GM18507 (cell line): ENCODE data around the gene CITED4.
A peak's percentile ranks its signal among the peaks of the same experiment; 100 is the strongest.
"Not testable (repeated sequence)": the region's sequence is repeated elsewhere in the genome, so short reads cannot be mapped to it uniquely, and the experiment has no call there.

Source experiments
- DNase-seq: peaks from one replicate; pipeline ENCODE4 v3.0.0; 2011; ENCODE audit warnings: low read depth; ENCODE audit not compliant: insufficient read length; ENCODE audit errors: extremely low spot score
- FAIRE-seq: peaks from 2 replicates; lab custom pipeline; 2011; peaks lifted over from hg19 to GRCh38; lab: Jason Lieb, UNC

CITED4 gene, protein sequence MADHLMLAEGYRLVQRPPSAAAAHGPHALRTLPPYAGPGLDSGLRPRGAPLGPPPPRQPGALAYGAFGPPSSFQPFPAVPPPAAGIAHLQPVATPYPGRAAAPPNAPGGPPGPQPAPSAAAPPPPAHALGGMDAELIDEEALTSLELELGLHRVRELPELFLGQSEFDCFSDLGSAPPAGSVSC

GRCh38 chr1:40862008-40862863, at the start of gene CITED4:
Gene CITED4 (minus strand): TSS chr1:40862363. CDS start chr1:40862127, 236 bp downstream.
- peak; percentile 90 for DNase-seq
- FAIRE-seq, result peak; percentile 89

DNA sequence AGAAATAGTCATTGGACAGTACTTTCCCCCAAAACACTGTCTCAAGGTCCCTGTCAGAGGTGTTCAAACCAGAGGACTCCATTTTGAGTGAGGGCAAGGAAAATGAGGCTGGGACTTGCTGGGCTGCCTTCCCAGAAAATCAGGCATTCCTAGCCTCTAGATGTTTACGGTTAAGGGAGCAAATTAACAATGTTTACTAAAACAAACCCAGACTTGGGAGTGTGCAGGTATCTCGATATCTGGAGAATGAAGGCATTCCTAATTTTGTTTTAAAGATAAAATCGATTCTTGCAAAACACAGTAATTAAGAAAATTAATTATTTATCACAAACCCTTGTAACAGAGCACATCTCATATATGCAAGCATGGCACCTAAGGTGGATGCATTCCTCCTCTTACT, 48.9 kb upstream of the CITED4 start:
- FAIRE-seq (no peak), DNase-seq (no peak)

- no peak for FAIRE-seq
- no peak for DNase-seq
Observed at GRCh38 chr1:40909281-40909680, 47.1 kb upstream of the CITED4 start.

- FAIRE-seq (no peak), DNase-seq (no peak)
Observed at GRCh38 chr1:40908350-40908749, 46.2 kb upstream of the CITED4 start.

DNA sequence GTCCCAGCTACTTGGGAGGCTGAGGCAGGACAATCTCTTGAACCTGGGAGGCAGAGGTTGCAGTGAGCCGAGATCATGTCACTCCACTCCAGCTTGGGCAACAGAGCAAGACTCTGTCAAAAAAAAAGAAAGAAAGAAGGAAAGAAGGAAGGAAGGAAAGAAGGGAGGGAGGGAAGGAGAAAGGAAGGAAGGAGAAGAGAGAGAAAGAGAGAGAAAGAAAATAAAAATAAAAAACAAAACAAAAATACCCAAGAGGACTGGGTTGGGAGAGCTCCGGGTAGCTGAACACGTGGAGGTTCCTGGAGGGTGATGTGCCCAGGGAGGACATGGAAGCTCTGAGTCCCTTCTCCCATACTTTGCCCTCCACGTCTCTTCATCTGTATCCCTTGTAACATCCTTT, 45.7 kb upstream of the CITED4 start:
- no peak for FAIRE-seq
- no peak for DNase-seq

- DNase-seq (no peak), FAIRE-seq (no peak)
Observed at GRCh38 chr1:40906781-40907400, 44.7 kb upstream of the CITED4 start.

- DNase-seq, result no peak
- FAIRE-seq, result no peak
Observed at GRCh38 chr1:40905061-40905460, 42.9 kb upstream of the CITED4 start.

DNA sequence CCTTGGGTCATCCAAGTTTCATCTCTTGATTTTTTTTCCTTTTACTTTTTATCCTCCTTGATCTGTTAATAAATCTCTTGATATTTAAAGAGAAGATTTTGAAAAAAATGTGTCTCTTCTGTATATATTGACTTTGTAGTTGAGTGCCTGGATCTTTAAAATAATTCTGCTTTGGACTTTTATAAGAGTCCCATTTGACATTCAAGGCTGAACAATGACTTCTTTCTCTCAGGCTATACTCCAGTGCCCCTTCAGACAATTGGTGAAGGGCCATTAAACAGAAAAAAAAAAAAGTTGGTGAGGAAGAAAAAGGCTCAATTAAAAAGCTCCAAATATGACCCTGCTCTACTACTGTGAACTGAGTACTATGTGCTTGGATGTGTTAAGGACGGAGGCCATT, 40.9 kb upstream of the CITED4 start:
- DNase-seq (no peak), FAIRE-seq (no peak)

- DNase-seq (no peak), FAIRE-seq (no peak)
Observed at GRCh38 chr1:40901886-40902852, 40.0 kb upstream of the CITED4 start.

DNA sequence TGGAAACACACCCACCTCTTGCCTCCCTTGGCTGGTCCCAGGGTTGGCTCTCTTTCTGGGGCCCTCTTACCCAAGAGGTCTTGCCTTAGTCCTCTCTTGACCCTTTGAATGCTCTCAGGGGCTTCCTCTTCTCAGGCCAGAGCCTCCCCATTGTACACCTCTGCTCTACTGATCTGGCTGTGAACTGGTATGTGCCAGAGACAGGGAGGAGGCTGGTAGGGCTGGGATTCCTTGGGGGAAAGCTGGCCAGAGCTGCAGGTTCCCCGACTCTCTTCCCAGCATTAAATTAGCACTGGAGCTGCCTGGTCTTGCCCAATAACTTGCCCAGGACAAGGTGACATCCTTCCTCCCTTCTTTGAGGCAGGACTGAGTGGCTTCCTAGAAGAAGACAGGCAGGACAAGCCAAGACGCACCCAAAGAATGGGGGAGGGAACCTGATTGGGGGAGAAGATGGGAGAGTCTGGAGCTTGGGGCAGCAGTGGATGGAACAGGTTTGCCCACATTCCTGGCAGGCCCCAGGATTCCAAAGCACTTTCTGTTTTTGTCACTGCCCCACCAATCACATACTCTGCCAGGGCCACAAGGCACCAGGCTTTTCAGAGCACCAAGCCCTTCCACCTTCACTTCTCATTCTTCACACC, 37.2 kb upstream of the CITED4 start:
- no peak for DNase-seq
- no peak for FAIRE-seq

GRCh38 chr1:40898431-40898901, 36.3 kb upstream of the CITED4 start:
- FAIRE-seq, result no peak

DNA sequence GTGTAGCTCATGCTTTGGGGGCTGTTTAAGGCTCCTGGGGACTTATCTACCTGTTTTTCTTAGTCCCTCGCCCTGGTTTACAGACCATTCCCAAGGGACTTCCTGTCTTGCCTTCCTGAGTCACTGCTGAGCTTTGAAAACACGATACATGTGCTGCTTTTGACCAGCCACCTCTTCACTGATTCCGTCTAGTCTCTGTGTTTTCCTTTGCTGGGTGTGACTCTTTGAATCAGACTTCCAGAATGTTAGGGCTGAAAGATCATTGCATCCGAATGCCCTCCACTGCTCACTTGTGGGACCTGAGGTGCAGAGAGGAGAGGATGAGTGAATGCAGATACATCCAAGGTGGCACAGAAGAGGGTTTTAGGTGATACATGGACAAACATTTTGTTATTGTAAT, 35.4 kb upstream of the CITED4 start:
- FAIRE-seq (no peak), DNase-seq (no peak)

More at GRCh38 chr1:40898431-40898901, 36.3 kb upstream of the CITED4 start:
- no peak for DNase-seq

DNA sequence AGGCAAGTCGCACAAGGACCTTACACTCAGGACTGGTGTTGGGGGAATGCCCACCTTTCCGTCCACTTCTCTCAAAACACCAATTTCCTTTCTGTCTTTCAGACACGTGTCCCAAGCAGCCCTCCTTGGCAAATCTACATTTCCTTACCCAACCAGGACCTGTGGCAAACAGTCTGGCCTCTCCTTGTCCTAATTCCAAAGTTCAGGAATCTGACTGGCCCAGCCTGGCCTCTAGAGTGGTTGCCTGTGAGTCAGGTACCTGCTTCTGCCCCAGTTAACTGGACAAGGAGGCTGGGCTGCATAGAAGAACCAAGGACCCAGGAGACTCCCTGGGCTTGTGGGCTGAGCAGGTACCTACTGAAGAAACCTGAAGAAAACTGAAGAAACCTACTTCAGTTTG, 34.3 kb upstream of the CITED4 start:
- DNase-seq, result no peak
- no peak for FAIRE-seq

- DNase-seq, result no peak
- FAIRE-seq, result no peak
Observed at GRCh38 chr1:40895601-40896000, 33.4 kb upstream of the CITED4 start.

- not testable (repeated sequence) for FAIRE-seq, DNase-seq
Observed at GRCh38 chr1:40894858-40895257, 32.7 kb upstream of the CITED4 start.

- DNase-seq (no peak), FAIRE-seq (no peak)
Observed at GRCh38 chr1:40894455-40894854, 32.3 kb upstream of the CITED4 start.

- no peak for DNase-seq
- no peak for FAIRE-seq
Observed at GRCh38 chr1:40893946-40894345, 31.8 kb upstream of the CITED4 start.

DNA sequence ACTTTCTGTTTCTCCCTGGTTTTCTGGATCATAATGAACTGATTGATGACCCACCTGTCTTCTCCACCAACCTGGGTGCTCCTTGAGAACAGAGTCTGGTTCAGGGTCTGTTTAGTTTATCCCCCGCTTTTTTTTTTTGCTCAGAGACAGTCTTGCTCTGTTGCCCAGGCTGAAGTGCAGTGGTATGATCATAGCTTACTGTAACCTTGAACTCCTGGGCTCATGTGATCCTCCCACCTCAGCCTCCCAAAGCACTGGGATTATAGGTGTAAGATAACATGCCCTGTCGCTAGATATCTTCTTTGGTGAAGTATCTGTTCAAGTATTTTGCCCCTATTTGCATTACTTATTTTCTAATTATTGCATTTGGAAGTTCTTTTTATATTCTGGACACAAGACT, 30.2 kb upstream of the CITED4 start:
- DNase-seq (no peak), FAIRE-seq (no peak)

GRCh38 chr1:40890771-40891170, 28.6 kb upstream of the CITED4 start:
- DNase-seq (no peak), FAIRE-seq (no peak)
